GM19035 (cell line): ENCODE measurements around the gene NCK1.
"Not testable (repeated sequence)": the region's sequence is repeated elsewhere in the genome, so short reads cannot be mapped to it uniquely, and the experiment has no call there.

ENCODE experiments used
- ATAC-seq: cut with Tn5 transposase; IDR thresholded peaks from one replicate; pipeline ENCODE4 v1.9.1; 2021; ENCODE audit not compliant: unreplicated experiment

The NCK1 gene

DNA sequence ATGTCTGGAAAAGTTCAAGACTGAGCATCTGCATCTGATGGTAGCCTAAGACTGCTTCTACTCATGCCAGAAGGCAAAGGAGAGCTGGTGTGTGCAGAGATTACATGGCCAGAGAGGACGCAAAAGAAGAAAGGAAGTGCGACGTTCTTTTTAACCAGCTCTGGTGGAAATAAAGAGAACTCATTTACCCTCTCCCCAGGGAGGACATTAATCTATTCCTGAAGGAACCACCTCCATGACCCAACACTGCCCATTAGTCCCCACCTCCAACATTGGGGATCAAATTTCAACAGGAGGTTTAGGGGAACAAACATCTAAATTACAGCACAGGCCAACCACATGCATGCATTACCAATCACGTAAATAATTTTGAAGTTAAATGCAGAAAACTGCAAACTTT lies 1.5 kb upstream of the NCK1 start:
- no peak for ATAC-seq

DNA sequence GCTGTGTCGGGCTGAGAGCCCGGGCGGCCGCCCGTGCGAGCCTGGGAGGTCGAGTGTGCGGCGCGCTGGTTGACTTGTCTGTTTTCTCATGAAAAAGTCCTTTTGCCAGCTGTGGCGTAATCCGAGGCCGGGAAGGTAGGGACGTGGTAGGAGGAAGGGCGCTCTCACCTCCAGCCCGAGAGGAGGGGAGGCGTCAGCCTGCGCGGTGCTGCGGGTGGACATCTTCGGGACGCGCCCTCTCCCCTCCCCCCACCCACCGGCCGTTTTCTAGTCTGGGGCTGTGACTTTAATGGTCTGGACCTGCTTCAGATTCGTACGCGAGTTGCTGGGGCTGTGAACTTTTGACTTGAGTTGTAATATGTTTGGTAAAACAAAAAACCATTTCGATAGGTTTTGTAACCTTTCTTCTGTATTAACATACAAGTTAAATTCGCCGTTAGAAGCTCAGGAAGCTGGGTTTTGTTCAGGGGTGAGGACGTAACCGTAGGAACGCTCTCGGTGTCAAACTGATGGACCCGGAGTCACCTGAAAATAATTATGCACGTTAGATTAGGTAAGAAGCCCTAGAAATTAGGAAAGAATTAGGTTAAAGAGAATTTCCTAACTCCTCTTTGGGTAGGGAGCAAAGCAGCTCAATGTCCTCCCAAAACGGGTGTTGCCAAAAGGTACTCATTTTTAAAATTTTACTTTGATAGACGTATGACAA lies 762 bp downstream of the NCK1 start:
- peak; percentile 32 for ATAC-seq

DNA sequence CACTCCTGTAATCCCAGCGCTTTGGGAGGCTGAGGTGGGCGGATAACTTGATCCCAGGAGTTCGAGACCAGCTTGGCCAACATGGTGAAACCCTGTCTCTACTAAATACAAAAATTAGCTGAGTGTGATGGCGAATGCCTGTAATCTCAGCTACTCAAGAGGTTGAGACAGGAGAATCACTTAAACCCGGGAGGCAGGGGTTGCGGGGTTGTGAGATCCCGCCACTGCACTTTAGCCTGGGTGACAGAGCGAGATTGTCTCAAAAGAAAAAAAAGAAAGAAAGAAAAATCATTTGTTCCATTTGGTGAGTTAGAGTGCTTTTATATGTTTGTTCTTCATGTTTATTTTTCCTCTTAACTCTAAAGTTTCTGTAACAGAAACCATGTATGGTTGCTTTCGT lies 7.3 kb downstream of the NCK1 start:
- ATAC-seq: no peak

DNA sequence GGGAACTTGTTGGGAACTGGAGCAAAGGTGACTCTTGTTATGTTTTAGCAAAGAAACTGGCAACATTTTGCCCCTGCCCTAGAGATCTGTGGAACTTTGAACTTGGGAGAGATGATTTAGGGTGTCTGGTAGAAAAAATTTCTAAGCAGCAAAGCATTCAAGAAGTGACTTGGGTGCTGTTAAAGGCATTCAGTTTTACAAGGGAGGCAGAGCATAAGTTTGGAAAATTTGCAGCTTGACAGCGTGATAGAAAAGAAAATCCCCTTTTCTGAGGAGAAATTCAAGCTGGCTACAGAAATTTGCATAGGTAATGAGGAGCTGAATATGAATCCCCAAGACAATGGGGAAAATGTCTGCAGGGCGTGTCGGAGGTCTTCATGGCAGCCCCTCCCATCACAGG lies 10.2 kb downstream of the NCK1 start:
- ATAC-seq: not testable (repeated sequence)

DNA sequence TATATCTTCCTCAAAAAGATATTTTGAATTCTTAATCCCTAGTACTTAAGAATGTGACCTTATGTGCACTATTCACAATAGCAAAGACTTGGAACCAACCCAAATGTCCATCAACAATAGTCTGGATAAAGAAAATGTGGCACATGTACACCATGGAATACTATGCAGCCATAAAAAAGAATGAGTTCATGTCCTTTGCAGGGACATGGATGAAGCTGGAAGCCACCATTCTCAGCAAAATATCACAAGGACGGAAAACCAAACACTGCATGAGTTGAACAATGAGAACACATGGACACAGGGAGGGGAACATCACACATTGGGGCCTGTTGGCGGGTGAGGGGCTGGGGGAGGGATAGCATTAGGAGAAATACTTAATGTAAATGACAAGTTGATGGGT lies 17.5 kb downstream of the NCK1 start:
- not testable (repeated sequence) for ATAC-seq

DNA sequence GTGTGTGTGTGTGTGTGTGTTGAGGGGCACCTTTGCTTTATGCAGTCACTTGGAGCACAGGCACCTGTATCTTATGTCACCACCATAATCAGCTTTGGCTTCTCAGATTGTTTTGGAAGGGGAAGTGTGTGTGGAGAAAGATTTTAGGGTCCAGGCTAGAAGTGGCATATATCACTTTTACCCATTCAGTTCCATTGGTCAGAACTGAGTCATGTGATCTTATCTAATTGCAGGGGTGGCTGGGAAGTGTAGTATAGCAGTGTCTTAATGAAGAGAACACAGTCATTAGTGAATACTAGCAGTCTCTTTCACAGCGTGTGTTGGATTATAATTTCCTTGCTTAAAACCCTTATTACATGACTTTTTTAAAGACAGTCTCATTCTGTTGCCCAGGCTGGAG lies 20.6 kb downstream of the NCK1 start:
- ATAC-seq: no peak

DNA sequence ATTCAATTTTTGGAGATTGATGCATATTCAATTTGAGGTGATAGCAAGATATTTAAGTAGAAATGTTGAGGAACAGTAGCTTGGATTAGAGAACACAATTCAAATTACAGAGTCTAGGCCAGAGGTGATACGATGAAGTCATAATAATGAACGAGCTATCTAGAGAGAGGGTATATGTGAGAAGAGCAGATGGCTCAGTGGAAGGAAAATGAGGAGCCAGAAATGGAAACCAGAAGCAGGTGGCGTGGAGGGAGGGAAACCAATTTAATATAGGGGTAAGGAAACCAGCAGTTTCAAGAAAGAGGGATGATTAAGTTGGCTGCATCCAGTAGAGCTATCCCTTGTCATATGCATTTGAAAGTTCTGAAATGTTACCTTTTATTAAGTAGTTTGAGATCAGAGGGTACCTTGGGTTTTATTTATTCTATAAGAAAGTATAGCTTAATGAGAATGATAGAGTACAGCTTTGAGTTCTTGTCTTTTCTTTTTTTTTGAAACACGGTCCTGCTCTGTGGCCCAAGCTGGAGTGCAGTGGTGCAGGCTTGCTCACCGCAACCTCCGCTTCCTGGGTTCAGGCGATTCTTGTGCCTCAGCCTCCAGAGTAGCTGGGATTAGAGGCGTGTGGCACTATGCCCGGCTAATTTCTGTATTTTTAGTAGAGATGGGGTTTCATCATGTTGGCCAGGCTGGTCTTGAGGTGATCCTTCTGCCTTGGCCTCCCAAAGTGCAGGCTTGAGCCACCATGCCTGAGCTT lies 22.1 kb downstream of the NCK1 start:
- no peak for ATAC-seq

DNA sequence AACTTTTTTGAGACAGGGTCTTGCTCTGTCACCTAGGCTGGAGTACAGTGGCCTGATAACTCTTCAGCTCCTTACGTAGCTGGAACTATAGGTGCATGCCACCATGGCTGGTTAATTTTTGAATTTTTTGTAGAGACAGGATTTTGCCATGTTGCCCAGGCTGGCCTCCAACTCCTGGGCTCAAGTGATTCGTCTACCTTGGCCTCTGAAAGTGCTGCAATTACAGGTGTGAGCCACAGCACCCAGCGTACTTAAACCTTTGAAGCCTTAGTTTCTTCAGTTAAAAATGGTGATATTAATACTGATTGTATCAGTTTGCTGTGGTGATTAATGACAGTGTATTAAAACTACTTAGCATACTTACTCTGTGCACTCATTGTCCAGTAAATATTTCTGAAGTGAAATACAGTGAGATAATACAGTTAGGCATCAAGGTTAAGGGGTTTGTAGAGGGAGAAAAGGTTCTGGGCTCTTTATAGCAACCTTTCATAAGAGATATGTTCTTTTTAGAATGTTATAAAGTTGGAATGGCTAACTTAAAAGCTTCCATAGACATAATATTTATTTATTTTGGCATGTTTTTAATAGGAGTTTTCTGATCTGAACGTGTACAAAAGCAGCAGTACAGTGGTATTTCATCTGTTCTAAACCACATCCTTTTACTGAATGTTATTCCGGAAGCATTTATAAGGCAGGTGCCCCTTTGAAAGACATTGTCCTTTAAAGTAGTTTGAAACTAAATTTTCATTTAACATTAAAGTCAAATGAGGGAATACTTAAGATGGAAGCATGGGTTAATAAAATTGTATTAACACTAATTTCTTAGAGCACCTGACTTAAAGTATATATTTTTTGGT lies 23.6 kb downstream of the NCK1 start:
- no peak for ATAC-seq

DNA sequence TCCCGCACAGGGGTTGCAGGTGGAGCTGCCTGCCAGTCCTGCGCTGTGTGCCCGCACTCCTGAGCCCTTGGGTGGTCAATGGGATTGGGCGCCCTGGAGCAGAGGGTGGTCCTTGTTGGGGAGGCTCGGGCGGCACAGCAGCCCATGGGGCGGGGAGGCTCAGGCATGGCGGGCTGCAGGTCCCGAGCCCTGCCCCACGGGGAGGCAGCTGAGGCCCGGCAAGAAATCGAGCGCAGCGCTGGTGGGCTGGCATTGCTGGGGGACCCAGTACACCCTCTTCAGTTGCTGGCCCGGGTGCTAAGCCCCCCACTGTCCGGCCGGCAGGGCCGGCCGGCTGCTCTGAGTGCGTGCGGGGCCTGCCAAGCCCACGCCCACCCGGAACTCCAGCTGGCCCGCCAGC lies 27.9 kb downstream of the NCK1 start:
- ATAC-seq: no peak

DNA sequence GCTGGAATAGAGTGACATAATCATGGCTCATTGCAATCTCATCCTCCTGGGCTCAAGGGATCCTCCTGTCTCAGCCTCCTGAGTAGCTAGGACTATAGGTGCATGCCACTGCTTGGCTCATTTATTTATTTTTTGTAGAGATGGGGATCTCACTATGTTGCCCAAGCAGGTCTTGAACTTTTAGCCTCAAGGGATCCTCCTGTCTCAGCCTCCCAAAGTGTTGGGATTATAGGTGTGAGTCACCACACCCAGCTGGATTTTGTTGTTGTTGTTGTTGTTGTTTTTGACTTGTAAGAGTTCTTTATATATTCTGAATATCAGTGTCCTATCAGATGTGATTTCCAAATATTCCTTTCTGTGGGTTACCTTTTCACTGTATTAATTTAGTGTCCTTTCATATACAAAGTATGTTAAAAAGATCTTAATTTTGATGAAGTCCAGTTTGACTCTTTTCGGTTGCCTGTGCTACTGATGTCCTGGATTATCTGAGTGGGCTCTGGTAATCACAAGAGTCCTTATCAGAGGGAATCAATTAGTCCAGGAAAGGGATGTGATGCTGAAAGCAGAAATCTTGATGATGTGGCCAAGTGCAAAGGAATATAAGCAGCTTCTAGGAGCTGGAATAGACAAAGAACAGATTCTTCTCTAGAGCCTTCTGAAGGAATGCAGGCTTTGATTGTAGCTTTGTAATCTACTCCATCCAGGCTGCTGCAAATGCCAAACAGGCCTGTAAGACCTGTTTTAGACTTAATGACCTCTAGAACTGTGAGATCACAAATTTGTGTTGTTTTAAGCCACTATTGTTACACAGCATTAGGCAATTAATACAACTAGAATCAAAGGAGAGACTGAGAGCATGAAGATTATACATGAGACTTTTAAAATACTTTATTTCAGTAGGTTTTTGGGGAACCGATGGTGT lies 30.2 kb downstream of the NCK1 start:
- ATAC-seq: no peak

DNA sequence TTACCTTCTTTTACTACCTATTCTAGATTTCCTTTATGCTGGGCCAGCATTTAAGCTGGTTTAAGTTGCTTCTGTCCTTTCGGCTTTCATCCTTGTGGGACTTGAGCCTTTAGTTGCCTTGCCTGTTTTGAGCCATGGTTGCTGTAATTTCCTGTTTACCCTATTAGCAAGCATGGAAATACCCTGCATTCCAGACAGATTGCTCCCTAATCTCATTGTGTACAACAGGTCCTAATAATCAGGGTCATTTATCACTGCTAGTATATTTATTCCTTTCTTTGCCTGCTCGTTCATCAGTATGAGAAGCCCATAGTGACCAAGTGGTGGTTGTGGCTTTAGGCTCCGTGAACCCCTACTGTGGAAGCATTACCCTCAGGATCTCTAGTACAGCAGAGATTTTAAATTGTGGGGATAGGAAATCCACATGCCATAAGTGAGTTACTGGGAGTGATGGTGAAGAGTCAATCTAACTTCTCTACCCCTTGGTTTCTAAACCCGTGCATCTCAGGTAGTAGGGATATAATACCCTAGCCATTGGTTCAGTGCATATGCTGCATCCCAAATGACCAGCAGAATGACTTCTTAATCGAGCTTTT lies 31.9 kb downstream of the NCK1 start:
- no peak for ATAC-seq

DNA sequence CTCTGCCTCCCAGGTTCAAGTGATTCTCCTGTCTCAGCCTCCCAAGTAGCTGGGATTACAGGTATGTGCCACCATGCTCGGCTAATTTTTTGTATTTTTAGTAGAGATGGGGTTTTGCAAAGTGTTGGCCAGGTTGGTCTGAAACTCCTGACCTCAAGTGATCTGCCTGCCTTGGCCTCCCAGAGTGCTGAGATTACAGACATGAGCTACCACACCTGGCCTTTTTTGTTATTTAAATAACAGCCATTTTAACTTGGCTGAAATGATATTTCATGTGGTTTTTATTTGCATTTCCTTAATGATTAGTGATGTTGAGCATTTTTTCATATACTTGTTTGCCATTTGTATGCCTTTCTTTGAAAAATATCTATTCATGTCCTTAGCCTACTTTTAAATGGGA lies 35.2 kb downstream of the NCK1 start:
- not testable (repeated sequence) for ATAC-seq

DNA sequence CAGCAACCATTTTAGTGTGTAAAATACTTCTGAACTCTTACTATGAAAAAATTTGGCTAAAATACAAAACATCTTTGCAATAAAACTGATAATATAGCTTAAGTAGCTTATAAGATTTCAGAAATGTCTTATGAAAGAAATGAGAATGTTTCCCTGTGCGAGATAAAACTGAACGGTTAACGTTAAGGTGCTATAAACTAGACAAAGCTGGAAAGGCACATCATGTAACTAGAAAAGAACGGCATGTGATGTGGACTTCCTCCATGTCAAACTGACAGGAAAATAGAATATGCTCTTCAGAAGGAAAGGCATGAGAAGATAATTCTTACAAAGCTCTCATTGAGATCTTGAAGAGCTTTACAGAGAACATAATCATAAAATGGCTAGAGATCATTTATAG lies 36.5 kb downstream of the NCK1 start:
- no peak for ATAC-seq

DNA sequence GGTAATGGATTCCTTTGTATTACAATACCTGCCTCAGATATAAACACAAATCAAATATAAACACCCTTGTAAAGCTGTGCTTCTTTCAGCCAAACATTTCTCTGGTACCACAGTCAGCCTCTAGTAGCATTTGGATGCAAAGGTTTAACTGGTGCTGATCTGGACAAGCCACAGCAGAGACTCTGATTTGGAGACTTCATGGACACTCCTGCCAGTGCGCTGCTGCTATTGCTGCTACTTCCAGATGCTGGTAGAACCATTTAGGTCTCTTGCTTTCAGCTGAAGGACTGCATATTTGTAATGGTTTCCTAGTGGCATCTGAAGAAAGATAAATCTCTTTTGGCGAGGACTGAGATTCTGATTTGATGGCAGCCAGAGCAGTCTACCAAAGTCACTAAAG lies 36.9 kb downstream of the NCK1 start:
- no peak for ATAC-seq

DNA sequence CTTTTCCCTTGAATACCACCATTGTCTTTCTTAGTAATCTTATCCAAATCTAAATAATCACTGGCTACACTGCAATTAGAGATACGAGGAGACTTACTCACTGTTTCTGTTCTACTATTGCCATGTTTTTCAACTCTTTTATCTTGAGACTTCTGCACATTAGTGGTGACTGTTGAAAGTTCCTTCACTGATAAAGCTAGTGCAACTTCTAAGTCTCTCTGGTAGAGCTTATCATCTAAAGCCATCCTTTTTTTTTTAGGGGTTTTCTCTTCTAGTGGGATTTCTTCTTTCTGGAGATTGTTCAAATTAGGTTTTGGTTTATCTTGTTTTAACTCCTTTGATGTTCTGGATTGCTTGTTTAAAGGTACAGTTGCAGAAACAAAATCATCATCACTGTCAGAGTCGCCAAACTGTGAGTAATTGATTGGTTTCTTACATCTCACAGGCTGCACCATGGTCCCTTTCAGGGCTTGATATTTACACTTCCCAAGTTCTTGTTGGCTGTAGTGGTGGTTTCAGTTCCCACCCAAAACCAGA lies 37.7 kb downstream of the NCK1 start:
- ATAC-seq: no peak

DNA sequence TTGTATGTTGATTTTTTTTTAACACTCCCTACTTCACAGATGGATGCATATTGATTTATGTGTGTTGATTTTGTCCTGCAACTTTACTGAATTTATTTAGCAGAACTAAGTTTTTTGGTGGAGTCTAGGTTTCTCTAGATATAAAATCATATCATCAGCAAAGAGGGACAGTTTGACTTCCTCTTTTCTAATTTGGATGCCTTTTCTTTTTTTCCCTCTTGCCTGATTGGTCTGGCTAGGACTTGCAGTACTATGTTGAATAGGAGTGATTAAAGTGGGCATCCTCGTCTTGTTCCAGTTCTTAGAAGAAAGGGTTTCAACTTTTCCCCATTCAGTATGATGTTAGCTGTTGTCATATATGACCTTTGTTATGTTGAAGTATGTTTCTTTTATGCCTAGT lies 38.7 kb downstream of the NCK1 start:
- not testable (repeated sequence) for ATAC-seq

DNA sequence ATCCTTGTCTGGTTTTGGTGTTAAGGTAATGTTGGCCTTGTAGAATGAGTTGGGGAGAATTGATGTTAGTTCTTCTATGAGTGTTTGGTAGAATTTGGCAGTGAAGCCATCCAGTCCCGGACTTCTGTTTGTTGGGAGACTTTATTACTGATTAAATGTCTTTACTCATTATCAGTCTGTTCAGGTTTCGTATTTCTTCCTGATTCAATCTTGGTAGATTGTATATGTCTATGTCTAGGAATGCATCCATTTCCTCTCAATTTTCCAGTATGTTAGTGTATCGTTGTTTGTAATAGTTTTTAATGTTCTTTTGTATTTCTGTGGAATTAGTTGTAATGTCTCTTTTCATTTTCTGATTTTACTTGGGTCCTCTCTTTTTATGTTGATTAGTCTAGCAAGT lies 39.4 kb downstream of the NCK1 start:
- ATAC-seq: no peak

DNA sequence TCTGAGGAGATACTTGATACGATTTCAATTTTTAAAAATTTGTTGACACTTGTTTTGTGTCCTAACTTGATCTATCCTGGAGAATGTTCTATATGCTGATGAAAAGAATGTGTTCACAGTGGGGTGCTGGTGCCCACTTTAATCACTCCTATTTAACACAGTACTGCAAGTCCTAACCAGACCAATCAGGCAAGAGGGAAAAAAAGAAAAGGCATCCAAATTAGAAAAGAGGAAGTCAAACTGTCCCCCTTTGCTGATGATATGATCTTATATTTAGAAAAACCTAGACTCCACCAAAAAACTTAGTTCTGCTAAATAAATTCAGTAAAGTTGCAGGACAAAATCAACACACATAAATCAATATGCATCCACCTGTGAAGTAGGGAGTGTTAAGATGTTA lies 40.5 kb downstream of the NCK1 start:
- not testable (repeated sequence) for ATAC-seq

DNA sequence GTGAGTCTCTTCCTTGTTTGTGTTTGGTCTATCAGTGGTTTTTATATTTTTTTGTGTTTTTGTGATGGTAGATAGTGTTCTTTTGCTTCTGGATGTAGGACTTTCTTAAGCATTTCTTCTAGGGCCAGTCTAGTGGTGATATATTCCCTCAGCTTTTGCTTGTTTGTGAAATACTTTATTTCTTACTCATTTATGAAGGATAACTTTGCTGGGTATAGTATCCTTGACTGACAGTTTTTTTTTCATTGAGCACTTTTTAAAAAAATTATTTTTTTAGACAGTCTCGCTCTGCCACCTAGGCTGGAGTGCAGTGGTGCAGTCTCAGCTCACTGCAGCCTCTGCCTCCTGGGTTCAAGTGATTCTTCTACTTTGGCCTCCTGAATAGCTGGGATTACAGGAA lies 41.9 kb downstream of the NCK1 start:
- no peak for ATAC-seq

DNA sequence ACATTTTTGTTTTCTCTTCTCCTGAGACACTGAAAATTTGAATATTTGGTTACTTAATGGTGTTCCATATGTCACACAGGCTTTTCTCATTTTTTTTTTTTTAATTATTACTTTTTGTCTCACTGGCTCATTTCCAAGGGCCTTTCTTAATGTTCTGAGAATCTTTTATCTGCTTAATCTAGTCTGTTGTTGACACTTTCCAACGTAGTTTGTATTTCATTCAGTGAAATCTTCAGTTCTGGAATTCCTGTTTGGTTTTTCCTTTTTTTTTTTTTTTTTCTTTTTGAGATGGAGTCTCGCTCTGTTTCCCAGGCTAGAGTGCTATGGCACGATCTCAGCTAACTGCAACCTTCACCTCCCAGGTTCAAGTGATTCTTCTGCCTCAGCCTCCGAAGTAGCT lies 42.7 kb downstream of the NCK1 start:
- no peak for ATAC-seq
